VCaP (cell line): ENCODE measurements around the gene SMIM32.
A peak's percentile ranks its signal among the peaks of the same experiment; 100 is the strongest.

Experiments used
- H3K27ac ChIP-seq: fragments of 450-650 bp; 2 replicates; pipeline ENCODE4 v1.5.1; 2017
- TF ChIP-seq, protein P1 (sequence below): fragments of 450-650 bp; conservative IDR thresholded peaks from 2 replicates; pipeline ENCODE4 v1.5.1; 2017; ENCODE audit warnings: mild to moderate bottlenecking, moderate library complexity

SMIM32 gene

DNA sequence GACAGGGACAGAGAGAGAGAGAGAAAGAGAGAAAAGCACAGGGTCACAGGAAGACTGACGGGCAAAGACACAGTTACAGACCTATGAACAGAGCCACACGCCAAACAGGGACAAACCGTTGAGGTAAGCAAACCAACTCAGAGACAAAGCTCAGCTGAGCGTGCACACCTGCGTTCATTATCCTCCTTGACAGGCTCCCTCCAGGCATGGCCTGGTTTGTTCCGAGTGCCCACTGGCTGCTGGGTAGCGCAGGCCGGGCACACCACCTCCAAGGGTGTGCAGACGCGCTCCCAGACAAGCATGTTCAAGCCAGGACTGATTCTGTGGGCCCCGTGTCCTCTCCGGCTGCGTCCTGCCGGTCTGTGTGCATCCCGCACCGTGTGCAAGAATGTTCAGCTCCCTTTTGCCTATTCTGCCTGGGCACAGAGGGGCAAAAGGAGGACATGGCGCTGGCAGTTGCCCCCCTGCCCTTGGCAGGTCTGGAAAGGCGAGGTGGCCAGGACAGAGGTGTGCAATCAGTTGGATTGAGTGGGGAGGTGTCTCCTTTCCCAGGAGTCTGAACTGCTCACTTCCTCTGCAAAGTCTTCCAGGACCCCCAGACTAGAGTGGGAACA lies 467 bp upstream of the SMIM32 start:
- TF ChIP-seq, protein P1, sequence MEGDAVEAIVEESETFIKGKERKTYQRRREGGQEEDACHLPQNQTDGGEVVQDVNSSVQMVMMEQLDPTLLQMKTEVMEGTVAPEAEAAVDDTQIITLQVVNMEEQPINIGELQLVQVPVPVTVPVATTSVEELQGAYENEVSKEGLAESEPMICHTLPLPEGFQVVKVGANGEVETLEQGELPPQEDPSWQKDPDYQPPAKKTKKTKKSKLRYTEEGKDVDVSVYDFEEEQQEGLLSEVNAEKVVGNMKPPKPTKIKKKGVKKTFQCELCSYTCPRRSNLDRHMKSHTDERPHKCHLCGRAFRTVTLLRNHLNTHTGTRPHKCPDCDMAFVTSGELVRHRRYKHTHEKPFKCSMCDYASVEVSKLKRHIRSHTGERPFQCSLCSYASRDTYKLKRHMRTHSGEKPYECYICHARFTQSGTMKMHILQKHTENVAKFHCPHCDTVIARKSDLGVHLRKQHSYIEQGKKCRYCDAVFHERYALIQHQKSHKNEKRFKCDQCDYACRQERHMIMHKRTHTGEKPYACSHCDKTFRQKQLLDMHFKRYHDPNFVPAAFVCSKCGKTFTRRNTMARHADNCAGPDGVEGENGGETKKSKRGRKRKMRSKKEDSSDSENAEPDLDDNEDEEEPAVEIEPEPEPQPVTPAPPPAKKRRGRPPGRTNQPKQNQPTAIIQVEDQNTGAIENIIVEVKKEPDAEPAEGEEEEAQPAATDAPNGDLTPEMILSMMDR = no peak
- peak overlapping the region; percentile 94 for H3K27ac ChIP-seq

DNA sequence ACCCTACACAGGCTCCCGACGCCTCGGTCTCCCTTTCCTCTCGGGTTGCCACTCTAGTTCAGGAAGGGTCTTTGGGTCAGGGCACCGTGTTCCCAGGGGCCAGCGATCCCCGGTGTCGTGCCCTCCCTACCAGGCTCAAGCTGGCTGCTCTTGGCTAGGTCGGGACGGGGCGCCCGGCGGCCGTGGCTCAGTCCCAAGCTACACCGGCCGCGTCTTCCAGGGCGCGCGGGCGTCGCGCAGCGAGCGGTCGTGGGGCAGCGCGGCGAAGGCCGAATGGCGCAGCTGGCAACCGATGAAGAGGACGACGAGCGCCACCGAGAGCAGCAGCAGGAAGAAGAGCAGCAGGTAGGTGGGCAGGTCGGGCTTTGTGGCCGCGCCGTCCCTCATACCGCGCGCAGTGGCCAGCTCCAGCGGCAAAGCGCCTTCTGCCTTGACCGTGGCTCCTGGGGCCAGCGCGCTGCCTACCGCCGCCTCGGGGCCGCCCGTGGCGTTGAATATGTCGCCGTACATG lies 892 bp downstream of the SMIM32 start:
- peak overlapping the region; percentile 94 for H3K27ac ChIP-seq
- TF ChIP-seq, protein P1 = no peak

DNA sequence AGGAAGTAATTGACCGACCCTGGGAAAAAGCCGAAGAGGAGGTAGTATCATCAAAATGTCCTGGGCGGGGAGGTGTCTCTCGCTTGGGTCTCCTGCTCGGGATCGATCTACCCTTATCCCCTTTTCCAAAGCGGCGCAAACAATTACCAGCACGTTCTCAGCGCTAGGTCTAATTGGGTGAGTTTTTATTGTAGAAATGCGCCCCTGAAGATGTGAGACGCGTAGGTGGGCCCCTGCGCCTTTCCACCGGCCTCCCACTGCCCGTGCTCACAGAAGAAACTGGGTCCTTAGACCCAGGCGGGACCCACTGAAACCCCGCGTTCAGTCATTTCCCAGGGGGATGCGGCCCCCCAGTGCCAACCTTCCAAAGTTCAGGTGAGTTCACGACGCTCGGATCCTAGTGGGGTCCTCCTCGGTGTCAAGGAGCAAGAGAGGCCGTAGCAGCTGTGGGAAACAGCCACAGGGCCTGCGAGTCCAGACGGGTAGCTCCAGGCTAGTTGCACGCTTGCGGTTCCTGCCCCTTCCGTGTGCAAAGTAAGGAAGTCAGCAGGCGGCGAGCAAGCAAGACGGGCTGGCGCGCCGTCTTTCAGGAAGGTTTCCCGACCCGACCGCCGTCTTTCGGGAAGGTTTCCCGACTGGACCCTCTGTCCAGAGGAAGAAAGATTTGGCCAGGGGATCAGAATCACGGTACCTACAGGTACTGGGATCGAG lies 1.5 kb downstream of the SMIM32 start:
- H3K27ac ChIP-seq = peak overlapping the region; percentile 94
- TF ChIP-seq, protein P1 = no peak

DNA sequence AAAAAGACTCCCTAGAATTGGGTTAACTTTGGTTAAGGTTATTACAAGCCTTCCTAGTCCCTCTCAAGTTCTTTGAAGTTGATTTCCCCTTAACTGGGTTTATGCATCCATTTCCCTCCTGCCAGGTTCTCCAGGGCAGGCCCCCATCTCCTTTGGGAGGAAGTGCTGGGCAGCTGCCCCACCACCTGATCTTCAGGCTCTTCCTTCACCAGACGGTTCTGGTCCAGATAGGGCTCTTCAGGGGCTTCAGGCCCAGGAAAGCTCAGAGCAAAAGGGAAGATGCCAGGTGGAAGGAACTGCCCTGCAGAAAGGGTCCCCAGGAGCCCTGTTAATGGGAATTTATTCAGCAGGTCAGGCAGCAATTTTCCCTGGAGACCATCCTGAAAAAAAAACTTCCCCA lies 2.1 kb downstream of the SMIM32 start:
- TF ChIP-seq, protein P1 = no peak
- no peak overlapping the region; the same call in 1 of the 2 replicates for H3K27ac ChIP-seq

DNA sequence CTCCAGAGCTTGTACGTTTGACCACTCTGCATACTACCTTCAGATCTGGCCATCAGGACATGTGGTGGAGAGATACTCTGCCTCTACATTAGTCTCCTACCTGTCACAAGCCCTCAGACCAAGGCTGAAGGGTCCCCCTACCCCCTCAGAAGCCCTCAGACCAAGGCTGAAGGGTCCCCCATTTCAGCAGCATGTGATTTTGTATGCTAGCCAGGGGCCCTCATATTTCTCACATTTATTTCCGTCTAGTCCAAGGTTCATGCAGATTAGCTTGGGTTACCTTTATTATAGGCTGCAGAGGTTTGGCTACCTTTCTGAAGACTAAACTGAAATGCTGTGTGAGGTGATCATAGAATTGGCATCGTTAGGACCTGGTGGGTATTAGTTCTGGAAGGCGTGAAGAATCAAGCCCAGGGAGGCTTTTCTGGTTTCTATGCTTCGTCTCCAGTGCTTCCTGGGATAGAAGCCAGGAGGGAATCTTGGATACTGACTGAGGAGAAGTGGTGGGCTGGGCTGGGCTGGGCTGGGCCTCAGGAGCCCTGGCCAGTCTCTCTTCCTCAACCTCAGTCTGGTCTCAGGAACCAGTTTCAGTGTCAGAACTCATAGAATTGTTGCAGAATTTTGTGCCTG lies 2.8 kb downstream of the SMIM32 start:
- no peak overlapping the region for H3K27ac ChIP-seq
- TF ChIP-seq, protein P1 = no peak

DNA sequence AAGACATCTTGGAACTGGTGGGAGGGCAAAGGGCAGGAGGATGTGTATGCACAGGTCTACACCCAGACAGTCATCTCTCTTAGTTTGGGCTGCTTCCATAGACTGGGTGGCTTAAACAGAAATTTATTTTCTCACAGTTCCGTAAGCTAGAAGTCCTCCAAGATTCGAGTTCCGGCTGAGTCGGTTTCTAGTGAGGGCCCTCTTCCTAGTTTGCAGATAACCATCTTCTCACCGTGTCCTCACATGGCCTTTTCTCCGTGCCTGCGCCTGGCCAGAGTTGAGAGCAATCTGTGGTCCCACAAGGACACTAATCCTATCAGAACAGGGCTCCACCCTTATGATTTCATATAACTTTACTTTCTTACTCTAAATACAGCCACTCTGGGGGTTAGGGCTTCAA lies 4.1 kb downstream of the SMIM32 start:
- no peak overlapping the region for H3K27ac ChIP-seq
- TF ChIP-seq, protein P1 = no peak

DNA sequence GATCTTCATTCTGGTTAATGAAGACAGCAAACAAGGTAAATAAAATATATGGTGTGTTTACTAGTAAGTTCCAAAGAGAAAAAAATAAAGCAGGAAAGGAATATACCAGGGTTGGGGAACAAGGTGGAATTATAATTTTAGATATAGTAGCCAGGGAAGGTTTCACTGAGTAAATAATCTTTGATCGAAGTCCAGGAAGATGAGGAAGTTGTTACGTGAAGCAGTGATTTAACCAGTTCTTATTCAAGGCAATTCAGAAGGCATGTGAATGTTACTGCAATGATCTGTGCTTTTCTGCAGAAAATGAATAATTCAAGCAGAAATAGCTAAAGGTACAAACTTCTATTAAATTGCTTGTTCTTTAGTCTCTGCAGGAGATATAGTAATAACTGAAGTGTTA lies 6.2 kb downstream of the SMIM32 start:
- peak overlapping the region; percentile 23; the same call in 1 of the 2 replicates for H3K27ac ChIP-seq
- TF ChIP-seq, protein P1 = no peak
